K562 (cell line): ENCODE results near the gene KAZN. TPM values are rescaled to one million over a fixed set of nuclear protein-coding genes. Genes with fewer than 3 reads are reported as not detected.

ENCODE experiments used
- ATAC-seq: fragments of 200-7000 bp; cut with Tn5 transposase; 3 replicates; pipeline ENCODE4 v1.9.1; 2020; ENCODE audit warnings: moderate library complexity
- BruUV-seq: library from RNA; stranded (reverse); fragments of 400-500 nt; replicated peaks from 2 replicates; lab custom pipeline; 2021; lab: Mats Ljungman, UMichigan
- CTCF ChIA-PET: fragments of 300-600 bp; formaldehyde crosslinking; extraction: SDS; loops from one replicate; lab custom pipeline; 2021; ENCODE audit warnings: low intra/inter-chr PET ratio; lab: Yijun Ruan, JAX
- POLR2A ChIA-PET: fragments of 300-600, 350-650 bp; sonication (Branson Sonifier 250); formaldehyde crosslinking; extraction: SDS; loops from one replicate; lab custom pipeline; 2021; ENCODE audit warnings: antibody characterized with exemption, inconsistent platforms; lab: Yijun Ruan, JAX
- DNase-seq, 4 experiments: peaks; one replicate each; pipeline versions ENCODE4 v3.0.0 to v3.0.0-alpha.2; 2011 to 2018; ENCODE audit warnings: low spot score in 3 of 4, mixed read lengths in 3 of 4; ENCODE audit errors: extremely low read depth in 1 of 4
- FAIRE-seq: peaks from 2 replicates; lab custom pipeline; 2011; peaks lifted over from hg19 to GRCh38; lab: Jason Lieb, UNC
- H2AFZ ChIP-seq: 2 replicates; pipeline ENCODE4 v1.6.0; 2011; ENCODE audit warnings: low read depth, low read length, control low read depth, inconsistent platforms
- H3K27ac ChIP-seq: fragments of 200-600 bp; 3 replicates; pipeline ENCODE4 v1.8.0; 2011; ENCODE audit warnings: low read depth, mild to moderate bottlenecking, control low read depth, inconsistent platforms, low read length, moderate library complexity, mixed read lengths; ENCODE audit errors: extremely low read depth
- H3K27me3 ChIP-seq, 2 experiments: fragments of 300-600 bp in 1 of 2; 2 replicates in 1 of 2; 3 replicates in 1 of 2; pipeline versions ENCODE4 v1.6.0 to v1.8.0; 2011; ENCODE audit warnings: inconsistent platforms in 2 of 2, low read length in 2 of 2, mild to moderate bottlenecking in 1 of 2, mixed read lengths in 1 of 2, moderate library complexity in 1 of 2; ENCODE audit not compliant: control insufficient read depth in 2 of 2, insufficient read depth in 2 of 2
- H3K36me3 ChIP-seq: fragments of 300-600 bp; 3 replicates; pipeline ENCODE4 v1.8.0; 2011; ENCODE audit warnings: mild to moderate bottlenecking, low read length, inconsistent platforms; ENCODE audit not compliant: control insufficient read depth, insufficient read depth
- H3K4me1 ChIP-seq, 2 experiments: fragments of 200-600 bp in 1 of 2; replicated peaks in 1 of 2; 2 replicates in 1 of 2; 3 replicates in 1 of 2; pipeline versions ENCODE4 v1.5.1 to v1.8.0; 2011; ENCODE audit warnings: inconsistent platforms in 2 of 2, low read length in 2 of 2, mild to moderate bottlenecking in 1 of 2, mixed read lengths in 1 of 2, moderate library complexity in 1 of 2; ENCODE audit not compliant: control insufficient read depth in 2 of 2, insufficient read depth in 2 of 2
- H3K4me2 ChIP-seq: 2 replicates; pipeline ENCODE4 v1.6.1; 2011; ENCODE audit warnings: low read length, control low read depth, inconsistent platforms, mixed read lengths; ENCODE audit not compliant: insufficient read depth
- H3K4me3 ChIP-seq: fragments of 200-600 bp; sonication (generic), shearing (Covaris generic); 2 replicates; pipeline ENCODE4 v1.5.1; 2016; ENCODE audit warnings: control low read depth, inconsistent platforms
- H3K79me2 ChIP-seq: fragments of 200-600 bp; 3 replicates; pipeline ENCODE4 v1.8.0; 2011; ENCODE audit warnings: low read length, inconsistent platforms; ENCODE audit not compliant: control insufficient read depth, insufficient read depth
- H3K9ac ChIP-seq, 2 experiments: 2 replicates each; pipeline versions ENCODE4 v1.6.0 to v1.6.1; 2011; ENCODE audit warnings: low read depth in 2 of 2, low read length in 2 of 2, control low read depth in 1 of 2, inconsistent platforms in 1 of 2, mild to moderate bottlenecking in 1 of 2, mixed read lengths in 1 of 2; ENCODE audit not compliant: insufficient read depth in 1 of 2
- H3K9me1 ChIP-seq: one replicate; pipeline ENCODE4 v1.6.0; 2011; ENCODE audit warnings: inconsistent platforms, mild to moderate bottlenecking, low read length, moderate library complexity; ENCODE audit not compliant: control insufficient read depth, insufficient read depth
- H3K9me3 ChIP-seq: replicated peaks from 2 replicates; pipeline ENCODE4 v1.5.1; 2011; ENCODE audit warnings: low read depth, low read length, inconsistent platforms; ENCODE audit not compliant: control insufficient read depth, insufficient read depth
- H4K20me1 ChIP-seq: replicated peaks from 2 replicates; pipeline ENCODE4 v1.6.1; 2011; ENCODE audit warnings: low read length, inconsistent platforms, mixed read lengths; ENCODE audit not compliant: control insufficient read depth, insufficient read depth
- FOXM1 ChIP-seq, 2 experiments: fragments of 450-650 bp in 1 of 2; sonication (generic) in 1 of 2; formaldehyde crosslinking in 1 of 2; IDR thresholded peaks; 2 replicates each; pipeline versions ENCODE4 v1.6.1 to v1.9.0; 2017 to 2022; ENCODE audit warnings: low read depth in 2 of 2, mild to moderate bottlenecking in 2 of 2, missing genetic modification reagents in 1 of 2, moderate library complexity in 1 of 2
- GTF2E2 ChIP-seq: fragments of 200-800 bp; sonication (Bioruptor generic); IDR thresholded peaks from 2 replicates; pipeline ENCODE4 v1.6.1; 2016; ENCODE audit warnings: missing genetic modification characterization, missing compliant biosample characterization
- HDAC2 ChIP-seq: fragments of 450-650 bp; IDR thresholded peaks from 2 replicates; pipeline ENCODE4 v1.6.1; 2016; ENCODE audit warnings: mild to moderate bottlenecking
- HMG20B ChIP-seq: fragments of 250-450 bp; sonication (Bioruptor Pico); IDR thresholded peaks from 2 replicates; pipeline ENCODE4 v1.5.0; 2021; ENCODE audit warnings: mild to moderate bottlenecking
- MAZ ChIP-seq, 2 experiments: fragments of 450-650 bp in 1 of 2; sonication (generic) in 1 of 2; formaldehyde crosslinking; IDR thresholded peaks in 1 of 2; conservative IDR thresholded peaks in 1 of 2; 2 replicates each; pipeline versions ENCODE4 v1.4.0 to v1.5.0; 2020; ENCODE audit warnings: mild to moderate bottlenecking in 1 of 2, missing genetic modification reagents in 1 of 2
- NFIC ChIP-seq: fragments of 450-650 bp; IDR thresholded peaks from 2 replicates; pipeline ENCODE4 v1.6.1; 2017; ENCODE audit warnings: mild to moderate bottlenecking, inconsistent platforms
- NRF1 ChIP-seq, 2 experiments: fragments of 450-650 bp; IDR thresholded peaks in 1 of 2; conservative IDR thresholded peaks in 1 of 2; 2 replicates each; pipeline ENCODE4 v1.6.1; 2014; ENCODE audit warnings: mild to moderate bottlenecking in 2 of 2
- SMARCA5 ChIP-seq: fragments of 450-650 bp; IDR thresholded peaks from 2 replicates; pipeline ENCODE4 v1.6.1; 2016
- YY1 ChIP-seq, 3 experiments: IDR thresholded peaks; 2 replicates each; pipeline ENCODE4 v1.6.1; 2011; ENCODE audit warnings: low read length in 2 of 3, mild to moderate bottlenecking in 2 of 3, moderate library complexity in 2 of 3, borderline replicate concordance in 1 of 3, control low read depth in 1 of 3, low read depth in 1 of 3; ENCODE audit not compliant: insufficient read depth in 3 of 3, insufficient replicate concordance in 2 of 3, control insufficient read depth in 1 of 3, insufficient read length in 1 of 3; ENCODE audit errors: extremely low read depth in 1 of 3
- ZNF133 ChIP-seq: fragments of 250-450 bp; sonication (Bioruptor Pico); IDR thresholded peaks from 2 replicates; pipeline ENCODE4 v1.4.0; 2020; ENCODE audit warnings: mild to moderate bottlenecking
- ZNF165 ChIP-seq: fragments of 250-450 bp; sonication (Bioruptor Pico); IDR thresholded peaks from 2 replicates; pipeline ENCODE4 v1.4.0; 2020; ENCODE audit warnings: borderline replicate concordance
- ZNF57 ChIP-seq: fragments of 450-650 bp; formaldehyde crosslinking; IDR thresholded peaks from 2 replicates; pipeline ENCODE4 v1.4.0; 2020; ENCODE audit warnings: mild to moderate bottlenecking, moderate library complexity
- ZNF699 ChIP-seq: fragments of 250-450 bp; sonication (Bioruptor Pico); IDR thresholded peaks from 2 replicates; pipeline ENCODE4 v1.8.0; 2021; ENCODE audit warnings: mild to moderate bottlenecking, moderate library complexity; ENCODE audit not compliant: insufficient replicate concordance
- ZNF780A ChIP-seq: fragments of 250-450 bp; sonication (Bioruptor Pico); IDR thresholded peaks from 2 replicates; pipeline ENCODE4 v1.5.0; 2021; ENCODE audit warnings: mild to moderate bottlenecking
- WGBS: fragments of 100-300 bp; shearing (Covaris generic); methylation state at CpG from one replicate; pipeline ENCODE4 v1.1.6; 2016; ENCODE audit warnings: low coverage, mixed read lengths; ENCODE audit not compliant: insufficient coverage; ENCODE audit errors: missing lambda C conversion rate; 5-methylcytosine and 5-hydroxymethylcytosine counted together
- in situ Hi-C: fragments of 300-500 bp; cut with MboI; formaldehyde crosslinking; loops from 4 replicates; pipeline ENCODE4 v1.15.0; 2018; ENCODE audit warnings: inconsistent platforms, mixed read lengths
- intact Hi-C: fragments of 100-400 bp; cut with micrococcal nuclease; formaldehyde crosslinking; loops from 2 replicates; pipeline ENCODE4 v1.14.2; 2022
- polyA plus RNA-seq, 8 experiments: library from polyadenylated mRNA; depleted of rRNA in 4 of 8; stranded (reverse) in 5 of 8; unstranded in 3 of 8; fragments of >200 nt; fragmentation: Nextera tagmentation in 2 of 8; fragmentation: Illumina TruSeq in 1 of 8; extraction: Ambion mirVana in 2 of 8; extraction: Trizol in 1 of 8; gene quantifications; 2 replicates each; pipeline versions ENCODE4 v1.2.1 to v1.2.3, GENCODE V29; 2011 to 2014; ENCODE audit warnings: inconsistent platforms in 1 of 8, missing spikeins in 1 of 8
- total RNA-seq, 7 experiments: library from RNA; depleted of rRNA in 6 of 7; stranded (reverse); fragments of >200 nt in 6 of 7; fragmentation: Illumina TruSeq in 2 of 7; extraction: Trizol in 2 of 7; gene quantifications; 2 replicates each; pipeline versions ENCODE4 v1.2.1 to v1.2.3, GENCODE V29; 2011 to 2021; ENCODE audit warnings: low replicate concordance in 1 of 7
- TF ChIP-seq, protein P1 (sequence below), 2 experiments: IDR thresholded peaks; 2 replicates each; pipeline ENCODE4 v1.6.1; 2012; ENCODE audit warnings: improper control_type of control experiment in 2 of 2, low read depth in 2 of 2, low read length in 2 of 2, borderline replicate concordance in 1 of 2

Gene KAZN
- total and polyA plus RNA-seq, 9 of the 15 experiments (the other 6 are each of a cell fraction or from before 2014, with no cell fraction given), result 2.1 to 21.6 (median 5.4) TPM

GRCh38 chr1:14844356-14844755 lies 245.9 kb downstream of the KAZN start:
- ChIA-PET POLR2A (interaction anchor here (0.7 kb wide), 1 partner anchor 77 kb away, joined by 3 read pairs; no protein-coding TSS in a partner anchor), CTCF (no interaction called here)

More at GRCh38 chr1:14844356-14844755, 245.9 kb downstream of the KAZN start:
- FAIRE-seq (no peak), DNase-seq (no peak), ATAC-seq (no peak)
- Histone ChIP-seq H3K4me1 (peaks cover 6 to 8% of the 10 kb centered on the region in 2 experiments; a peak in 4 of 5 replicates), H3K27me3 (no peaks in the 10 kb centered on the region; a peak in 2 of 5 replicates), H3K4me2 (no peak overlapping the region), H2AFZ (no peak overlapping the region), H3K9me1 (no peaks in the 10 kb centered on the region), H3K9me3 (peaks cover 21% of the 10 kb centered on the region), H3K4me3 (no peak overlapping the region), H4K20me1 (no peaks in the 10 kb centered on the region), H3K9ac (no peak overlapping the region), H3K79me2 (no peaks in the 10 kb centered on the region), H3K27ac (no peak overlapping the region), H3K36me3 (no peaks in the 10 kb centered on the region)
- TF ChIP-seq, protein P1, sequence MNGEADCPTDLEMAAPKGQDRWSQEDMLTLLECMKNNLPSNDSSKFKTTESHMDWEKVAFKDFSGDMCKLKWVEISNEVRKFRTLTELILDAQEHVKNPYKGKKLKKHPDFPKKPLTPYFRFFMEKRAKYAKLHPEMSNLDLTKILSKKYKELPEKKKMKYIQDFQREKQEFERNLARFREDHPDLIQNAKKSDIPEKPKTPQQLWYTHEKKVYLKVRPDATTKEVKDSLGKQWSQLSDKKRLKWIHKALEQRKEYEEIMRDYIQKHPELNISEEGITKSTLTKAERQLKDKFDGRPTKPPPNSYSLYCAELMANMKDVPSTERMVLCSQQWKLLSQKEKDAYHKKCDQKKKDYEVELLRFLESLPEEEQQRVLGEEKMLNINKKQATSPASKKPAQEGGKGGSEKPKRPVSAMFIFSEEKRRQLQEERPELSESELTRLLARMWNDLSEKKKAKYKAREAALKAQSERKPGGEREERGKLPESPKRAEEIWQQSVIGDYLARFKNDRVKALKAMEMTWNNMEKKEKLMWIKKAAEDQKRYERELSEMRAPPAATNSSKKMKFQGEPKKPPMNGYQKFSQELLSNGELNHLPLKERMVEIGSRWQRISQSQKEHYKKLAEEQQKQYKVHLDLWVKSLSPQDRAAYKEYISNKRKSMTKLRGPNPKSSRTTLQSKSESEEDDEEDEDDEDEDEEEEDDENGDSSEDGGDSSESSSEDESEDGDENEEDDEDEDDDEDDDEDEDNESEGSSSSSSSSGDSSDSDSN (IDR thresholded peaks at IDR 0.05; ENCODE audit: borderline replicate concordance in 1 of 2, low read depth in 2 of 2, low read length in 2 of 2), result no peak
- TF ChIP-seq NRF1 (conservative IDR thresholded peaks at IDR 0.05 in 1 of 2, IDR thresholded peaks at IDR 0.05 in 1 of 2) (0 out of 4 replicates have a peak, but pooled peaks of 1 of the 2 experiments have one; percentile 13), YY1 (IDR thresholded peaks at IDR 0.05; ENCODE audit: borderline replicate concordance in 1 of 3, control insufficient read depth in 1 of 3, extremely low read depth in 1 of 3, insufficient read depth in 3 of 3, insufficient read length in 1 of 3, insufficient replicate concordance in 2 of 3, low read depth in 1 of 3, low read length in 2 of 3) (no peak), ZNF699 (CRISPR knock-in tag) (no peak), ZNF165 (CRISPR knock-in tag) (no peak), GTF2E2 (tag) (no peak), ZNF780A (CRISPR knock-in tag) (no peak), HMG20B (CRISPR knock-in tag) (no peak), HDAC2 (no peak), SMARCA5 (no peak), NFIC (peak; percentile 55), FOXM1 (IDR thresholded peaks at IDR 0.05; ENCODE audit: low read depth) (no peak), FOXM1 (CRISPR knock-in tag; IDR thresholded peaks at IDR 0.05; ENCODE audit: low read depth) (no peak), ZNF133 (CRISPR knock-in tag) (no peak), ZNF57 (CRISPR knock-in tag) (no peak), MAZ (CRISPR knock-in tag; conservative IDR thresholded peaks at IDR 0.05 in 1 of 2, IDR thresholded peaks at IDR 0.05 in 1 of 2) (no peak)
- BruUV-seq, result no TSS peak
- 6% methylated on average over 2 of the region's 2 CpGs for WGBS
- intact Hi-C loops (no loop called here), in situ Hi-C loops (no loop called here)
